ENCODE data around the gene SLX4IP. TPM values are rescaled to one million over a fixed set of nuclear protein-coding genes. Genes with fewer than 3 reads are reported as not detected.

SLX4IP gene
- total RNA-seq, 4 donors from 2014 or later = 2.4 to 5.4 (median 4.1) TPM

DNA sequence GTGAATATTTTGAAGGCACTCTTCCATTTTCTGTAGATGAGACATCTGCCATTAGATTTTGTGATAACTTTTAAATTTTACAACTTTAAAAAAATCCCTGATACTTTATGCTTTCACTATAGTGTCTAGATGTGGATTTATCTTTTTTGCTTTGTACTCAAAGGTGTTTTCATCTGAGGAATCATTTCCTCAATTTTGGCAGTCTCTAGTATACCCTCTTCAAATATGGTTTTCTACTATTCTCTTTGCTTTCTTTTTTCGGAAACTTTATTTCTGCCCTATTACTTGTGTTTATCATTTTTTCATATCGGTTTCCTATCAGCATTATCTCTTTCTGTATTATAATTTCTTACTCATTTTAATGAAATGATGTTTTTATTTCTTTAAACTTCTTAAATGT lies 62.2 kb downstream of the SLX4IP start:
- TF ChIP-seq, protein P1, sequence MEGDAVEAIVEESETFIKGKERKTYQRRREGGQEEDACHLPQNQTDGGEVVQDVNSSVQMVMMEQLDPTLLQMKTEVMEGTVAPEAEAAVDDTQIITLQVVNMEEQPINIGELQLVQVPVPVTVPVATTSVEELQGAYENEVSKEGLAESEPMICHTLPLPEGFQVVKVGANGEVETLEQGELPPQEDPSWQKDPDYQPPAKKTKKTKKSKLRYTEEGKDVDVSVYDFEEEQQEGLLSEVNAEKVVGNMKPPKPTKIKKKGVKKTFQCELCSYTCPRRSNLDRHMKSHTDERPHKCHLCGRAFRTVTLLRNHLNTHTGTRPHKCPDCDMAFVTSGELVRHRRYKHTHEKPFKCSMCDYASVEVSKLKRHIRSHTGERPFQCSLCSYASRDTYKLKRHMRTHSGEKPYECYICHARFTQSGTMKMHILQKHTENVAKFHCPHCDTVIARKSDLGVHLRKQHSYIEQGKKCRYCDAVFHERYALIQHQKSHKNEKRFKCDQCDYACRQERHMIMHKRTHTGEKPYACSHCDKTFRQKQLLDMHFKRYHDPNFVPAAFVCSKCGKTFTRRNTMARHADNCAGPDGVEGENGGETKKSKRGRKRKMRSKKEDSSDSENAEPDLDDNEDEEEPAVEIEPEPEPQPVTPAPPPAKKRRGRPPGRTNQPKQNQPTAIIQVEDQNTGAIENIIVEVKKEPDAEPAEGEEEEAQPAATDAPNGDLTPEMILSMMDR (IDR thresholded peaks at IDR 0.05; ENCODE audit: low read depth) = no peak

DNA sequence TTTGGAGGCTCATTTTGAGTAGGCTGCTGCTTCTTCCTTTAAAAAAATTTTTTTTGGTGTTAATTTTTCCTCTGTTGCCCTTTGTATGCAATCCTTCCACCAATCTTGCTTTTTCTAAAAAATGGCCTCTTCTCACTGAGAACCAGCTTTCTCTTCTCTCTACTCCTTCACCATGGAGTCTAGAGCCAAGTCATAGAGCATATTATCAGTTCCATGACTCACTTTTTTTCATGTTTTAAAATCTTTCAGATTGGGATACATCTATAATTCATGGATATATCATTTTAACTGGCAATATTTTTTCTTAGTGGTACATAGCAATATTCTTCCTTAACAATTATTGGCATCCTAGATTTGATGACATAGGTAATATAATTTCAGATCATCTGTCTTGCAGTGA lies 62.7 kb downstream of the SLX4IP start:
- TF ChIP-seq, protein P1 (IDR thresholded peaks at IDR 0.05; ENCODE audit: low read depth) = no peak

- TF ChIP-seq, protein P1 (IDR thresholded peaks at IDR 0.05; ENCODE audit: low read depth) = no peak
These were observed 63.1 kb downstream of the SLX4IP start for GRCh38 chr20:10498200-10498599.

DNA sequence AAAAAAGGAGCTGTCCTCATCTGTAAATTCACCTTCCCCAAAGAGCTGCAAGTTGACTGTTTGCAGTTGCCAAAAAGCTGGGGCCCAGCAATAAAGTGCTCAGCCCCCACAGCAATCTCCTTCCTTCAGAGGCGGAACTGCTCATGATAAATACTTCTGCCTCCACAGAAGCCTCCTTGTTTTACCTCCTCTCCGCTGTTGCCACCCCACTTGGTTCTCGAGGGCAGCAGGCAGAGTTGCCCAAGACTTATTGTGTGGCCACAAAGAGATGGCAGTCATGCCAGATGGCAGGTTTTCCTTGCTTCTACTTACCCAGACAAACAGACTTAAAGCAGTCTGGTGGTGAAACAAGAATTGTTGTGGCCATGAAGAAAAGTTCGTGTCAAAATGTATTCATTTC lies 66.3 kb downstream of the SLX4IP start:
- TF ChIP-seq, protein P1 (IDR thresholded peaks at IDR 0.05; ENCODE audit: low read depth) = no peak

DNA sequence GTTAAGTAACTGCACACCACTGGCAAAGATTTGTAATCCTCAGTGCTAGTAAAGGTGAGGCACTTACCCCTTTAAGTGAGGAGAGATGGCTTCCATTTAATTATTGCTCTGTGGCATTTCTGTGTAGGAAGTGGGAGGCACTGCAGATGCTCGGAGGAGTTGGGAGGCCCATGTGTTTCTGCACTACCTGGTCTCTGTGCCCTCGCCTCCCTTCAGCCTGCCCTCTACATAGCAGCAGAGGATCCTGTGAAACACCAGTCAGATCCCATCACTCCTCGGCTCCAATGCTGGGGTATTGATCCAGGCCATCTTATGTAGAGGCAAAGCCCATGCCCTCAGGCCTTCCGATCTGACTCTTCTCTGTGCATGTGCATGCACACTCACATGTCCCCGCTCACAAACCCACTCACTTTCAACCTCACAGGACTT lies 67.0 kb downstream of the SLX4IP start:
- TF ChIP-seq, protein P1 (IDR thresholded peaks at IDR 0.05; ENCODE audit: low read depth) = no peak

- TF ChIP-seq, protein P1 (IDR thresholded peaks at IDR 0.05; ENCODE audit: low read depth) = no peak
These were observed 69.5 kb downstream of the SLX4IP start for GRCh38 chr20:10504608-10504993.

- TF ChIP-seq, protein P1 (IDR thresholded peaks at IDR 0.05; ENCODE audit: low read depth) = no peak
These were observed 70.1 kb downstream of the SLX4IP start for GRCh38 chr20:10504994-10505730.

Data from subcutaneous adipose tissue (tissue), 4 donors.